A549 (cell line): Measurements from ENCODE around the gene IDH3G.

Experiments
- EP300 ChIP-seq, 2 experiments: fragments of >200 bp; sonication (Bioruptor Twin); formaldehyde crosslinking; IDR thresholded peaks; 2 replicates in 1 of 2; 3 replicates in 1 of 2; pipeline ENCODE4 v1.6.1; 2016 to 2017
- PHF8 ChIP-seq: fragments of 200-600 bp; sonication (generic); IDR thresholded peaks from 2 replicates; pipeline ENCODE4 v1.6.1; 2016; ENCODE audit warnings: low read depth, mild to moderate bottlenecking, antibody characterized with exemption, moderate library complexity, borderline replicate concordance
- POLR2A ChIP-seq: IDR thresholded peaks from 2 replicates; pipeline ENCODE4 v1.6.1; 2012; ENCODE audit warnings: mild to moderate bottlenecking, low read length
- TF ChIP-seq, protein P1 (sequence below): fragments of >200 bp; sonication (Bioruptor Twin); formaldehyde crosslinking; IDR thresholded peaks from 3 replicates; pipeline ENCODE4 v1.5.1; 2016
- TF ChIP-seq, protein P2 (sequence below): fragments of 200-600 bp; sonication (generic); IDR thresholded peaks from 2 replicates; pipeline ENCODE4 v1.6.1; 2016; ENCODE audit warnings: antibody characterized with exemption, mild to moderate bottlenecking, moderate library complexity

DNA sequence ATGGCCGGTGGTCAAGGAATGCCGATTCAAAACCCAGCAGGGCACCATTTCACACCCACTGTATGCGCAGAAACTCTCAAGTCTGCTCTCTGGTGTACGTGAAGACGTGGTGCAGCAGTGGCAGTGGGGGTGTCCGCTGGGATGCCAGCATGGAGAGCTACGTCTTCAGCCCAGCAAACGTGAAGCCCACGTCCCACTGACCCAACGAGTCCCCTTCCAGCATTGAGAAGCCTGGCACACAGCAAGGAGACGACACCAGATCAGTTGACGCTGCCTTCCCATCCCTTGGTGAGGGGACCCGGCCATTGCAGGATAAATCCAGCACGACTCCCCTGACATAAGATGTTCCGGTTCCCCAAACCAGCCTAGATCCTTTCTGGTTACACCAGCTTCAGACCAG, 32.3 kb downstream of the IDH3G start:
- no peak for TF ChIP-seq EP300 (IDR thresholded peaks at IDR 0.05)
- TF ChIP-seq, protein P1, sequence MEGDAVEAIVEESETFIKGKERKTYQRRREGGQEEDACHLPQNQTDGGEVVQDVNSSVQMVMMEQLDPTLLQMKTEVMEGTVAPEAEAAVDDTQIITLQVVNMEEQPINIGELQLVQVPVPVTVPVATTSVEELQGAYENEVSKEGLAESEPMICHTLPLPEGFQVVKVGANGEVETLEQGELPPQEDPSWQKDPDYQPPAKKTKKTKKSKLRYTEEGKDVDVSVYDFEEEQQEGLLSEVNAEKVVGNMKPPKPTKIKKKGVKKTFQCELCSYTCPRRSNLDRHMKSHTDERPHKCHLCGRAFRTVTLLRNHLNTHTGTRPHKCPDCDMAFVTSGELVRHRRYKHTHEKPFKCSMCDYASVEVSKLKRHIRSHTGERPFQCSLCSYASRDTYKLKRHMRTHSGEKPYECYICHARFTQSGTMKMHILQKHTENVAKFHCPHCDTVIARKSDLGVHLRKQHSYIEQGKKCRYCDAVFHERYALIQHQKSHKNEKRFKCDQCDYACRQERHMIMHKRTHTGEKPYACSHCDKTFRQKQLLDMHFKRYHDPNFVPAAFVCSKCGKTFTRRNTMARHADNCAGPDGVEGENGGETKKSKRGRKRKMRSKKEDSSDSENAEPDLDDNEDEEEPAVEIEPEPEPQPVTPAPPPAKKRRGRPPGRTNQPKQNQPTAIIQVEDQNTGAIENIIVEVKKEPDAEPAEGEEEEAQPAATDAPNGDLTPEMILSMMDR: no peak
- TF ChIP-seq, protein P2, sequence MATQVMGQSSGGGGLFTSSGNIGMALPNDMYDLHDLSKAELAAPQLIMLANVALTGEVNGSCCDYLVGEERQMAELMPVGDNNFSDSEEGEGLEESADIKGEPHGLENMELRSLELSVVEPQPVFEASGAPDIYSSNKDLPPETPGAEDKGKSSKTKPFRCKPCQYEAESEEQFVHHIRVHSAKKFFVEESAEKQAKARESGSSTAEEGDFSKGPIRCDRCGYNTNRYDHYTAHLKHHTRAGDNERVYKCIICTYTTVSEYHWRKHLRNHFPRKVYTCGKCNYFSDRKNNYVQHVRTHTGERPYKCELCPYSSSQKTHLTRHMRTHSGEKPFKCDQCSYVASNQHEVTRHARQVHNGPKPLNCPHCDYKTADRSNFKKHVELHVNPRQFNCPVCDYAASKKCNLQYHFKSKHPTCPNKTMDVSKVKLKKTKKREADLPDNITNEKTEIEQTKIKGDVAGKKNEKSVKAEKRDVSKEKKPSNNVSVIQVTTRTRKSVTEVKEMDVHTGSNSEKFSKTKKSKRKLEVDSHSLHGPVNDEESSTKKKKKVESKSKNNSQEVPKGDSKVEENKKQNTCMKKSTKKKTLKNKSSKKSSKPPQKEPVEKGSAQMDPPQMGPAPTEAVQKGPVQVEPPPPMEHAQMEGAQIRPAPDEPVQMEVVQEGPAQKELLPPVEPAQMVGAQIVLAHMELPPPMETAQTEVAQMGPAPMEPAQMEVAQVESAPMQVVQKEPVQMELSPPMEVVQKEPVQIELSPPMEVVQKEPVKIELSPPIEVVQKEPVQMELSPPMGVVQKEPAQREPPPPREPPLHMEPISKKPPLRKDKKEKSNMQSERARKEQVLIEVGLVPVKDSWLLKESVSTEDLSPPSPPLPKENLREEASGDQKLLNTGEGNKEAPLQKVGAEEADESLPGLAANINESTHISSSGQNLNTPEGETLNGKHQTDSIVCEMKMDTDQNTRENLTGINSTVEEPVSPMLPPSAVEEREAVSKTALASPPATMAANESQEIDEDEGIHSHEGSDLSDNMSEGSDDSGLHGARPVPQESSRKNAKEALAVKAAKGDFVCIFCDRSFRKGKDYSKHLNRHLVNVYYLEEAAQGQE: no peak
- TF ChIP-seq PHF8: no peak
- no peak for TF ChIP-seq POLR2A
